HG02884 (cell line): ENCODE data around the gene C19orf18.
"Not testable (repeated sequence)": the region's sequence is repeated elsewhere in the genome, so short reads cannot be mapped to it uniquely, and the experiment has no call there.

Source experiments
- ATAC-seq: cut with Tn5 transposase; IDR thresholded peaks from one replicate; pipeline ENCODE4 v1.9.1; 2021; ENCODE audit warnings: mild to moderate bottlenecking, moderate library complexity; ENCODE audit not compliant: unreplicated experiment

Gene C19orf18

GRCh38 chr19:57974434-57974833 is at the start of gene C19orf18:
C19orf18 (minus strand) TSS chr19:57974534; CDS start chr19:57974432, 102 bp downstream.
- ATAC-seq: no peak

DNA sequence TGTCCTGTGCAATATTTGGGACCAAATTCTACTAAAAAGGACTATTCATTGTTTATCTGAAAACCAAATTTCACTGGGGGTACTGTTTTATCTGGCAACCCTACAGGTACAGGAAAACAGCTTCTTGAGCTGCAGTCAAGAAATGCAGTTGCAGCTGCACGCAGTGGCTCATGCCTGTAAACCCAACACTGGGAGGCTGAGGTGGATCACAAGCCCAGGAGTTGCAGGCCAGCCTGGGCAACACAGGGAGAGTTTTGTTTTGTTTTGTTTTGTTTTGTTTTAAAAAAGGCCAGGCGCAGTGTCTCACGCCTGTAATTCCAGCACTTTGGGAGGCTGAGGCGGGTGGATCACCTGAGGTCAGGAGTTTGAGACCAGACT is 47.9 kb upstream of the C19orf18 start:
- ATAC-seq: no peak

GRCh38 chr19:58021541-58022282 is 47.4 kb upstream of the C19orf18 start:
- no peak for ATAC-seq

- ATAC-seq: no peak
Measured at GRCh38 chr19:58020129-58020528, 45.8 kb upstream of the C19orf18 start.

- ATAC-seq: no peak
Measured at GRCh38 chr19:58014141-58014540, 39.8 kb upstream of the C19orf18 start.

DNA sequence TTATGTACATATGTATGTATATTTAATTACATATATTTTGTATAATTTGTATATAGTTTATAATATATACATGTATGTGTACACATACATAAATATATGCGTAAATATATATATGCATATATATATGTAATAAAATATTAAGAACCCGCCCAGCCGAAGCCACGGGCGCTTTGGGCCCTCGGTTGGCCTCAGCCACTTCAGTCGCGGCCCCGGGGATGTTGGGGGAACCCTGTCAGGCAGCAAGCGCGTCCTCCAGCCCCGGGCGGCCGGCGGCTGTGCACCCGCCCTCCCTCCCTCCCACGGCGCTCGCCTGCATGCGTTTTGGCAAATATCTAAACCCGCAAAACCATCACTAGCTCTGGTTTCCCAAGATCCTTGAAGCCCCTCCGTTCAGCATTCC is 36.2 kb upstream of the C19orf18 start:
- ATAC-seq: no peak

GRCh38 chr19:58009666-58010301 is 35.5 kb upstream of the C19orf18 start:
- no peak for ATAC-seq

DNA sequence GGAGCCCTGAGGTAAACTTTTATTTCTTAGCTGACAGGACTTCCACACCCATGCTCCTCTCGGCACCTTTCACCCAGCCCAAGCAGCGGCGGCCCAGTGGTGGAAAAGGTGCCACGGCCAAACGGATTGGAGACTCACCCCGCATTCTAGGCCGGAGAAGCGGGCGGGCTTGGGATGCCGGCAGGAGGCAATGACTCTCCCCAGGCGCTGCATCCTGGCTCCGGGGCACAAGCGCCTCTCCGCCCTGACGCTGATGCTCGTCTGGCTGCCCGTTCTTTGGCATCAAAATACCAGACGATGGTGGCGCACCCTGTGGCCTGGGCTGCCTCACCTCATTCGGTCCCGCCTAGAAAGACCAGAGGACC is 34.9 kb upstream of the C19orf18 start:
- ATAC-seq: no peak

DNA sequence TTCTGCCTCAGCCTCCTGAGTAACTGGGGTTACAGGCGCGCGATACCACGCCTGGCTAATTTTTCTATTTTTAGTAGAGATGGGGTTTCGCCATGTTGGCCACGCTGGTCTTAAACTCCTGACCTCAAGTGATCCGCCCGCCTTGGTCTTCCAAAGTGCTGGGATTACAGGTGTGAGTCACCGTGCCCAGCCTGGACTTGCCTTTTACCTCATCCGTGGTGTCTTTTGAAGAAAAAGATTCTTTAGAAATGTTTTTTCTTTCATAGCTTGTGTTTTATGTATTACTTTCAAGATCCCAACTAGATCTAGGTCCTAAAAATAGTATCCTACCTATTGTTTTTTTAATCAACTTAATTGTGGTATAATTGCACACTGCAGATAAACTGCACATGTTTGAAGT is 34.5 kb upstream of the C19orf18 start:
- ATAC-seq: not testable (repeated sequence)

DNA sequence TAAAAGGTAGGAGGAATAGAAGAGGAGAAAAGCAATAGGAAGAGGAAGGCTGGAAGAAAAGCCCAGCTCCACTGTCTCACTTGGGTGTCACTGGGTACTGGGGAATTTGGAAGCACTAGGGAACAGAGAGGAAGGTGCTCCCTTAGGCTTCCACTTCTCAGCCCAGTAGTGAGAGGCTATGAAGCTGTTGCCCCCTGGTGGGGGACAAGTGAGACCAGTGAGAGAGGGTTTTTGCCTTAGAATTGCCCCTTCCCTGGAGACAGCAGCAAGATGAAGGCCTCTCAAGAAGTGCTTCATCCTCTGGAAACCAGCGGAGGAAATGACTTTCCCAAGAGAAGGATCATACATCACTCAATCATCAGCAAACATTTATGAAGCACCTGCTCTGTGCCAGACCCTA is 33.0 kb upstream of the C19orf18 start:
- ATAC-seq: no peak

- ATAC-seq: no peak
Measured at GRCh38 chr19:58003174-58003828, 29.0 kb upstream of the C19orf18 start.

DNA sequence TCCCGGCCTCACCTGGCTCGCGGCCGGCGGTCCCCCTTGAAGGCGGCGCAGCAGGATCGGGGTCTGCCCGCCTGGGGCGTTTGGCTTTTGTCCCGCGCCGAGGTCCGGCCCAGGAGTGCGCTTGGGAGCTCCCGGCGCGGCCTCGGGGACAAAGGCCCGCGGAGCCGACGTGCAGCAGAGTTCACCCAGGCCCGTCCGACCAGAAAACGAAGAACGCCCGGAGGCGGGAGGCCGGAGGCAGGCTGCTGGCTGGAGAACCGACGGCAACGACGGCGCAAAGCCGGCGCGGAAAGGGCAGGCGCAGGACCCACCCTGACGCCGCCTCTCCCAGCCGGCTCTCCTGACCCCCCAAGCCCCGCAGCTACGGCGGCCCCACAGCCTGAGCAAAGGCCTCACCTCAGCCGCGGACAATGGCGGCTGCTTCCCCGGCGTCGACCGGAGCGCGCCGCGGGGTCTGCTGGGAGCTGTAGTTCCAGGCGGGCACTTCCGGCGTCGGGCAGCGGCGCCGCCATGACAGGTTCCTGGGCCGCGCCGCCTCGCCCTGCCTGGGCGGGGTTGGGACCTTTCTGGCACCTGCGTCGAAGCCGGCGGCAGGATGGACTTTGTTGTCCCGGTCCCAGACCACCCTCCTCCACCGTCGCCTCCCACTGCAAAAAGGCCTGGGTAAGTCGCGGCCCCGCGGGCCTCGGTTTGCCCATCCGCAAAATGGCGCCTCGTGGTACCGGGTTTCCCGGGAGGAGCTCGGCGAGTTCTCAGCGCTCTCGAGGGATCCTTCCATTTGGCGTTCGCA is 28.2 kb upstream of the C19orf18 start, which contains the start of gene ZNF606:
Gene ZNF606, minus strand, starts transcription at position 437 of the 790 bp plus-strand sequence. CDS start 1,501 bp downstream, outside the sequence.
- ATAC-seq: peak; percentile 78

DNA sequence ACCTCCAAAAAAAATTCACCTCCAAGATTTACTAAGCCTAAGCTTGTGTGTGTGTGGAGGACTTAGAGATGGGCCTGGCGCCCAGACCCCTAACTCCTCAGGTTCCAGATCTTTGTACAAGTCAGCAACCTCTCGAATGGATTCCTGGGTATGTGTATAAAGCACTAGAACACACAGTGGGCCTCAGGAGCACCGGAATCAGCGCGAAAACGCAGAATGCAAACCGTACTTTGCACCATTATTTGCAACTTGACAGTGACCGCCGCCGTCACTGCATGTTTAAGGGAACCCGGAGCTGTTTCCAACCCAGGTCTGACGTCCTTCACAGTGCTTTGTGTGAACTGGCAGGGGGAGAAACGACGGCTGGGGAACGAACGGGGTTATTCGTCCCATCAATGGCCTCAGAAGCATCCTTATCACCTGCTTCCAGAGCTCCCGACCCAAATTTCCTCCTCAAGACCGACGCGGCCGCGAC is 27.6 kb upstream of the C19orf18 start:
- ATAC-seq: peak; percentile 21

- ATAC-seq: no peak
Measured at GRCh38 chr19:58000677-58001076, 26.3 kb upstream of the C19orf18 start.

- no peak for ATAC-seq
Measured at GRCh38 chr19:57992841-57993240, 18.5 kb upstream of the C19orf18 start.

DNA sequence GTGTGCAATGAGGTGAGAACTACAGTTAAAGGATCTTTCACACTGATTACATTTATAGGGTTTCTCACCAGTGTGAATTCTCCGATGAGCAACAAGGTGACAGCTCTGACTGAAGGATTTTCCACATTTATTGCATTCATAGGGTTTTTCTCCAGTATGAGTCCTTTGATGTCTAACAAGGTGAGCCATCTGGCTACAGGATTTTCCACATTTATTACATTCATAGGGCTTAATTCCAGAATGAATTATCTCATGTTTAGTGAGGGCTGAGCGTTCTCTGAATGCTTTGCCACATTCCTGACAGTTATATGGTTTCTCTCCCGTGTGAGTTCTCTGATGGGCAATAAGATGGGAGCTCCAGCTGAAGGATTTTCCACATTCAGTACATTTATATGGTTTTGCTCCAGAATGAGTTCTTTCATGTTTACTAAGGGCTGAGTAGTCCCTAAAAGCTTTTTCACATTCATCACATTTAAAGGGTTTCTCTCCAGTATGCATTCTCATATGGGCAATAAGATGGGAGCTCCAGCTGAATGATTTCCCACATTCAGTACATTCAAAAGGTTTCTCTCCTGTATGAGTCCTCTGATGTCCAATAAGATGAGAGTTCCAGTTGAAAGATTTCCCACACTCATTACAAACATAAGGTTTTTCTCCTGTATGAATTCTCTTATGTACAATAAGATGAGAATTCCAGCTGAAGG is 4.4 kb upstream of the C19orf18 start:
- ATAC-seq: no peak

GRCh38 chr19:57964761-57965160 is 9.6 kb downstream of the C19orf18 start:
- ATAC-seq: no peak

DNA sequence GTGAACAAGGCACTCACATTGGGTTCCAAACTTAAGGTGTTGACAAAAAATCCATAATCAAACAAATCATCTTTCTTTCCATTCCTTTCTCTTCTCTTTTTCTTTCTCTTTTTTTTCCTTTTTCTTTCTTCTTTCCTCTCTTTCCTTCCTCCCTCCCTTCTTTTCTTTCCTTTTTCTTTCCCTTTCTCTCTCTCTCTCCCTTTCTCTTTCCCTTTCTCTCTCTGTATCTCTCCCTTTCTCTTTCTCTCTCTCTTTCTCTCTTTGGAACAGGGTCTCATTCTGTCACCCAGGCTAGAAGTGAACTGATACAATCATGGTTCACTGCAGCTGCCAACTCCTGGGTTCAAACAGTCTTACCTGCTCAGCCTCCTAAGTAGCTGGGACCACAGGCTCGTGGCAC is 12.5 kb downstream of the C19orf18 start:
- no peak for ATAC-seq

DNA sequence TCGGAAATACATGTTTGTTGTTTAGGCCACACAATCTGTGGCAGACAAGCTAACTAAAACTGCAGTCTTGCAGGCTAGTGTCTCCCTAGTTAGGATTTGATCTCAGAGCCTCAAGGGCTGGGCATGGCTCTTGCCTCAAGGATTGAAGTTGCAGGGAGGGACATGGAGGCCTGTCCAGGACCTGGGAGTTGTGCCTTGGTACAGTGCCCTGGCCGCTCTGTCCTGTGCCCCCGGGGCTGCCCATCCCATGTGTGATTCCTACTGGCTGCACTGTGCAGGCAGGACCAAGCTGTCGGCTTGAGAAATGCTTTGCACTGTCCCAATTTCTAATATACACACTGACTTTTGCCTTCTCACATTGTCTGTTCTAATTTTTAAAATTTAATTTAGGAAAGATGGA is 19.3 kb downstream of the C19orf18 start:
- no peak for ATAC-seq

DNA sequence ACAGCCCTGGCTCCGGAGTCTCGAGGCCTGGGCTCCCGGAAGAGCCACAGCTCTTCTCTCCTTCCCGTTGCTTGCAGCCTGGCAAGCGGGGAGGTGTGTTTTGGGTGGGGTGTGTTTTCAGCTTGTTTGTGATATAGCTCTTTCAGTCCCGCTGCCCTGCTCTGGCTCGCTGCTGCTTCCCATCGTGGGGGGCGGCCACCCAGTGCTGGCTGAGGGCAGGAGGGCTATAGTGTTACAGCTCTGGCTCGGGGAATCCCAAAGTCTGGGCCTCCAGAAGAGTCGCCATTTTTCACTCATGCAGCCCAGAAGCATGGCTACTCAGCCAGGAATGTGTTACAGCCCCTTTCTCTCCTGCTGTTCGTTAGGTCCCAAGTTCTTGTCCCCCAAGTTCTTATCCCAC is 24.6 kb downstream of the C19orf18 start:
- no peak for ATAC-seq
